HG02943 (cell line): Measurements from ENCODE around the gene OR4B1.

Experiments
- ATAC-seq: cut with Tn5 transposase; IDR thresholded peaks from one replicate; pipeline ENCODE4 v1.9.1; 2021; ENCODE audit warnings: mild to moderate bottlenecking, low read depth, moderate library complexity; ENCODE audit not compliant: unreplicated experiment

Gene OR4B1

DNA sequence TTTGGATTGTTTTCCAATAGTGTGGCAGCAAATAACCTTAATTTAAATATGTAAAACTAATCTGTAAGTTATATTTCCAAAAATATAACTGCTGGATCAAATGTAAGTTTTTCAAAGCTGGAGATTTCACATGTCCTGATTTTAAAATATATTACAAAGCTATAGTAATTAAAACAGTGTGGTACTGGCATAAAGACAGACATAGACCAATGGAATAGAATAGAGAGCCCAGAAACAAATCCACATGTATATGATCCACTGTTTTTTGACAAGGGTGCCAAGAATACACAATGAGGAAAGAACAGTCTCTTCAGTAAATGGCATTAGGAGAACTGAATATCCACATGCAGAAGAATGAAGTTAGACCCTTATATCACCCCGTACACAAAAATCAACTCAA is 32.3 kb downstream of the OR4B1 start:
- no peak for ATAC-seq

DNA sequence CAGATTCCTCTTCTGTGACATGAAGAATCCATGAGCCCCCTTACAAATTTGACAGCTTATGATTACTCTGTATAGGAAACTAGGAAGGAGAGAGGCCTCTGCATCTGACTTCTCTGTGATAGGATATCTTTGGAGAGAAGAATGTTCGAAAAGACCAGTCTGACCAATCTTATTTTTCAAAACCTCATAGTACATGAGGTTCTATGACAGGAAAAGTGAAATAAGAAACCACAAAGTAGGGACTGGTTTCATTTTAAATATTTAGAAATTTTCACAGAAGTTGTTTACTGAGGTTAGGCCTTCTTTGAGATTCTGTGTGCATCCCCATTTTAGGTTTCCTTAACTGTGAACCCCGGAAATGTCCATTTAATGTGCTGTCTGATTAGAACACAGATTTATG is 45.0 kb downstream of the OR4B1 start:
- ATAC-seq, result no peak

DNA sequence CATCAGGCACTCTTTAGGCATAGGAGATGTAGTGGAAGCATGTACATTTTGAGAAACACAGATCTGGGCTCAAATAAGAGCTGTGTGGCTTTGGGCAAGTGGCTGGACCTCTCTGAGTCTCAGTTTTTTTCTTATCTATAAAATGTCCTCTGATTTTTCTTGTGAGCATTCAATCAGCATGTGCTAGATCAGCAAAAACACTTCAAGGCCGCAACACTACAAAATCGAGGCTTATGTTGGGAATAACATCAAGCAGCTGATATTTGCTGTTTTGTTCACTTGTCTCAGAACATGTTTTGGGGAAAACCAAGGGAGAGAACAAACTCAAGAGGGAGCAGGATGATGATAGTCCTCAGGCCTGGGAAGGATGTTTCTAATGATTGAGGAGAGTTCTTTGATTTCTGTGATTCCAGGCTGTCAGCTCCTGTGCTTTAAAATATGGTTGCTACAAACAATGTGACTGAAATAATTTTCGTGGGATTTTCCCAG is 46.9 kb downstream of the OR4B1 start, which contains the start of gene OR4X1:
Gene OR4X1, plus strand, starts transcription at position 439 of the 489 bp plus-strand sequence. Its CDS starts 0 bp downstream, at position 439.
- no peak for ATAC-seq
